Loucy (cell line): ENCODE data around the gene ATF6.
A peak's percentile ranks its signal among the peaks of the same experiment; 100 is the strongest.

Experiments
- H2AFZ ChIP-seq: fragments of 200-600 bp; sonication (generic); 2 replicates; pipeline ENCODE4 v1.6.0; 2016; ENCODE audit warnings: antibody characterized with exemption, mild to moderate bottlenecking, low read length, moderate library complexity
- H3F3A ChIP-seq: fragments of 200-600 bp; 2 replicates; pipeline ENCODE4 v1.6.0; 2016; ENCODE audit warnings: antibody characterized with exemption, low read depth, mild to moderate bottlenecking
- H3K27me3 ChIP-seq: fragments of 200-600 bp; sonication (generic); 2 replicates; pipeline ENCODE4 v1.6.1; 2014; ENCODE audit warnings: low read length, mild to moderate bottlenecking; ENCODE audit not compliant: insufficient read depth, poor library complexity, severe bottlenecking
- H3K36me3 ChIP-seq: fragments of 200-600 bp; sonication (generic); 2 replicates; pipeline ENCODE4 v1.6.1; 2016; ENCODE audit warnings: low read length; ENCODE audit not compliant: insufficient read depth
- H3K4me1 ChIP-seq: fragments of 200-600 bp; sonication (generic); 2 replicates; pipeline ENCODE4 v1.5.1; 2014; ENCODE audit warnings: low read length, mild to moderate bottlenecking; ENCODE audit not compliant: insufficient read depth, poor library complexity, severe bottlenecking
- H3K4me2 ChIP-seq: fragments of 200-600 bp; sonication (generic); 2 replicates; pipeline ENCODE4 v1.6.0; 2014; ENCODE audit warnings: antibody characterized with exemption, low read length, low read depth, mild to moderate bottlenecking; ENCODE audit not compliant: poor library complexity, severe bottlenecking
- H3K4me3 ChIP-seq: fragments of 200-600 bp; sonication (generic); 2 replicates; pipeline ENCODE4 v1.5.1; 2014; ENCODE audit warnings: low read length, mild to moderate bottlenecking, mixed read lengths; ENCODE audit not compliant: poor library complexity, severe bottlenecking
- H3K79me2 ChIP-seq: fragments of 200-600 bp; sonication (generic); 2 replicates; pipeline ENCODE4 v1.6.1; 2014; ENCODE audit warnings: low read length; ENCODE audit not compliant: insufficient read depth
- H3K9ac ChIP-seq: fragments of 200-600 bp; sonication (generic); 2 replicates; pipeline ENCODE4 v1.6.0; 2014; ENCODE audit warnings: mild to moderate bottlenecking, low read depth, low read length, moderate library complexity; ENCODE audit not compliant: poor library complexity, severe bottlenecking
- H3K9me2 ChIP-seq: fragments of 200-600 bp; sonication (generic); replicated peaks from 2 replicates; pipeline ENCODE4 v1.6.1; 2016; ENCODE audit warnings: low read depth, low read length, mixed read lengths
- H3K9me3 ChIP-seq: fragments of 200-600 bp; sonication (generic); 2 replicates; pipeline ENCODE4 v1.6.1; 2014; ENCODE audit warnings: mild to moderate bottlenecking, antibody characterized with exemption, low read length, low read depth; ENCODE audit not compliant: insufficient read depth
- H4K20me1 ChIP-seq: fragments of 200-600 bp; sonication (generic); 2 replicates; pipeline ENCODE4 v1.6.0; 2014; ENCODE audit warnings: antibody characterized with exemption, low read length, mild to moderate bottlenecking; ENCODE audit not compliant: insufficient read depth, poor library complexity, severe bottlenecking
- EZH2phosphoT487 ChIP-seq: fragments of 200-600 bp; IDR thresholded peaks from 2 replicates; pipeline ENCODE4 v1.6.1; 2018; ENCODE audit warnings: antibody characterized with exemption, mild to moderate bottlenecking, moderate library complexity, borderline replicate concordance
- TF ChIP-seq, protein P1 (sequence below): fragments of 200-600 bp; sonication (generic); conservative IDR thresholded peaks from 2 replicates; pipeline ENCODE4 v1.5.1; 2014; ENCODE audit warnings: mild to moderate bottlenecking, antibody characterized with exemption, low read length

Gene ATF6

DNA sequence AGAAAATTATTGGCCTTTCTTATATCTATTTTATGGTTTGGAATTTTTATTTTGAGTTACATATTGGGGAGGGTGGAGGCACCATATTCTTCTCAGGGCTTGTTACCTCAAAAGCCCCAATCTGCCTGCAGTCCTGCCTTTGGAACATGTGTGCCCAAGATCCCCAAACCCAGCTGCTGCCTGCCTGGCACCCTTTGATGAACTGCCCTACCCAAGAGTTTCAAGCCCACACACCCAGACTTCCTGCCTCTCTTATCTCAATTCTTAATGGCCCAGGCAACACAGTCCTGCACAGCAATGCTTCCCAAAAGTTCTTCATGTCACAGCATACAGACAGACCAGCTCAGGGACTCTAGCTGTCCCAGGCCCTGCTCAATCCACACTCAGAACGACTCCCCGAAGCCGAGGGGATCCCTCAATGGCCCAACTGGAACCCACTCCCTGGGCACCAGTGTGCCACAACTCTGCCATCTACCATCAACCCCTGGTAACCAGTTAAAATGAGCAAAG lies 238.4 kb downstream of the ATF6 start:
- TF ChIP-seq, protein P1, sequence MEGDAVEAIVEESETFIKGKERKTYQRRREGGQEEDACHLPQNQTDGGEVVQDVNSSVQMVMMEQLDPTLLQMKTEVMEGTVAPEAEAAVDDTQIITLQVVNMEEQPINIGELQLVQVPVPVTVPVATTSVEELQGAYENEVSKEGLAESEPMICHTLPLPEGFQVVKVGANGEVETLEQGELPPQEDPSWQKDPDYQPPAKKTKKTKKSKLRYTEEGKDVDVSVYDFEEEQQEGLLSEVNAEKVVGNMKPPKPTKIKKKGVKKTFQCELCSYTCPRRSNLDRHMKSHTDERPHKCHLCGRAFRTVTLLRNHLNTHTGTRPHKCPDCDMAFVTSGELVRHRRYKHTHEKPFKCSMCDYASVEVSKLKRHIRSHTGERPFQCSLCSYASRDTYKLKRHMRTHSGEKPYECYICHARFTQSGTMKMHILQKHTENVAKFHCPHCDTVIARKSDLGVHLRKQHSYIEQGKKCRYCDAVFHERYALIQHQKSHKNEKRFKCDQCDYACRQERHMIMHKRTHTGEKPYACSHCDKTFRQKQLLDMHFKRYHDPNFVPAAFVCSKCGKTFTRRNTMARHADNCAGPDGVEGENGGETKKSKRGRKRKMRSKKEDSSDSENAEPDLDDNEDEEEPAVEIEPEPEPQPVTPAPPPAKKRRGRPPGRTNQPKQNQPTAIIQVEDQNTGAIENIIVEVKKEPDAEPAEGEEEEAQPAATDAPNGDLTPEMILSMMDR, result no peak
- TF ChIP-seq EZH2phosphoT487, result no peak
- H3K79me2 ChIP-seq, result no peaks in the 10 kb centered on the region
- no peak overlapping the region for H2AFZ ChIP-seq
- H3K9me2 ChIP-seq, result no peaks in the 10 kb centered on the region
- H3K27me3 ChIP-seq, result no peaks in the 10 kb centered on the region
- no peaks in the 10 kb centered on the region for H3F3A ChIP-seq
- peak overlapping the region; percentile 64 for H3K4me2 ChIP-seq
- peak overlapping the region; percentile 39 for H3K4me3 ChIP-seq
- H3K9ac ChIP-seq, result peak overlapping the region; percentile 4
- peaks cover 34% of the 10 kb centered on the region for H3K4me1 ChIP-seq
- H3K9me3 ChIP-seq, result no peaks in the 10 kb centered on the region
- no peaks in the 10 kb centered on the region for H4K20me1 ChIP-seq
- no peaks in the 10 kb centered on the region for H3K36me3 ChIP-seq

DNA sequence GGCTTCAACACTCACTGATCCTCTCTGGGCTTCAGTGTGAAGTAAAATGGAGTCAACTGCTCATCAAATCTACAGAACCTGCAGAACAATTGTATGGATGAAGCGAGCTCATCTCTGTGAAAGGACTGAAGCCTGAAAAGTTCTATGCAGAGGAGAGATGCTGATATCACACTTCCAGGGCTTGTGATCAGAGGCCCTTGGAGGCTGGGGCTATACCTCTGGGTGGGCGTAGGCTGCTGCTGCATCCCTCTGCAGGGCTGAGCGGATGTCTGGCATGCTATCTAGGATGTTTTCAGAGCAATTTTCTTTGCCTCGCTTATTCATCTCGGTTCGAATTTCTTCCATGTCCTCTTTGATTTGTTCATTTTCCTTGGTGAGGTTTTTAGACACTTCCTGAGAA lies 240.0 kb downstream of the ATF6 start:
- H3K4me3 ChIP-seq, result no peak overlapping the region
- H3K4me1 ChIP-seq, result peaks cover 34% of the 10 kb centered on the region
- TF ChIP-seq, protein P1, result no peak
- TF ChIP-seq EZH2phosphoT487, result no peak
- H3K36me3 ChIP-seq, result no peaks in the 10 kb centered on the region
- no peaks in the 10 kb centered on the region for H3K79me2 ChIP-seq
- H4K20me1 ChIP-seq, result no peaks in the 10 kb centered on the region
- H3K9me3 ChIP-seq, result no peaks in the 10 kb centered on the region
- no peak overlapping the region for H3K4me2 ChIP-seq
- no peaks in the 10 kb centered on the region for H3K9me2 ChIP-seq
- H3K9ac ChIP-seq, result no peak overlapping the region
- peak overlapping the region; percentile 29; the same call in 1 of the 2 replicates for H2AFZ ChIP-seq
- no peaks in the 10 kb centered on the region for H3K27me3 ChIP-seq
- no peaks in the 10 kb centered on the region for H3F3A ChIP-seq

DNA sequence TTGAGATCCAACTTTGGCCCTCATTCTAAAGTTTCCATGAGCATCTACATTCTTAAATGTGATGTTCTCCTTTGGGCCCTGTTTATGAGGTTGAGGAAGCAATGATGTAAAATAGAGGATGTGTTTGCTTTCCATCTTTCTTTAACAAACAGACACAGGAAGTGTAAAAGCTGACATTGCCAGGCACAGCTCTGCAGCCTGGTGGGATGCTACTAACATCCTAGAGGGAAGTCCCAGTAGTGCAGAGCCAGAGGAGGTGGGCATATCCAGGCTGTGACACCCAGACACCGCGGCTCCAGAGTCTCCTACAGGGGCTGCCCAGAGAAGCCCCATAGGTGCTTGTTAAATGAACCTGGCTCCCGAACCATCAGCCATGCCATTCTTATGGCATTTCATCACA lies 241.3 kb downstream of the ATF6 start:
- no peaks in the 10 kb centered on the region for H3K36me3 ChIP-seq
- H3K9ac ChIP-seq, result no peak overlapping the region
- no peaks in the 10 kb centered on the region for H3K27me3 ChIP-seq
- H4K20me1 ChIP-seq, result no peaks in the 10 kb centered on the region
- no peak overlapping the region for H3K4me3 ChIP-seq
- H3K9me2 ChIP-seq, result no peaks in the 10 kb centered on the region
- no peaks in the 10 kb centered on the region for H3K9me3 ChIP-seq
- peaks cover 27% of the 10 kb centered on the region for H3K4me1 ChIP-seq
- TF ChIP-seq EZH2phosphoT487, result no peak
- TF ChIP-seq, protein P1, result no peak
- no peak overlapping the region for H3K4me2 ChIP-seq
- H3K79me2 ChIP-seq, result no peaks in the 10 kb centered on the region
- H2AFZ ChIP-seq, result no peak overlapping the region
- H3F3A ChIP-seq, result no peaks in the 10 kb centered on the region
